OCI-LY7 (cell line): ENCODE measurements around the gene CLPTM1.

Experiments used
- CTCF ChIP-seq: fragments of 200-600 bp; sonication (generic); conservative IDR thresholded peaks from 2 replicates; pipeline ENCODE4 v1.5.1; 2014; ENCODE audit warnings: mild to moderate bottlenecking, antibody characterized with exemption, low read length, moderate library complexity, mixed read lengths
- EZH2phosphoT487 ChIP-seq: fragments of 200-600 bp; sonication (generic); IDR thresholded peaks from 2 replicates; pipeline ENCODE4 v1.6.1; 2018; ENCODE audit warnings: low read depth, borderline replicate concordance, mild to moderate bottlenecking, mixed run types, antibody characterized with exemption, low read length, moderate library complexity, mixed read lengths

GRCh38 chr19:44998025-44998424 is 42.8 kb downstream of the CLPTM1 start:
- no peak for TF ChIP-seq CTCF
- TF ChIP-seq EZH2phosphoT487, result no peak
